Central memory CD8-positive, alpha-beta T cell (primary cell): ENCODE measurements around the gene PDIK1L.

Source experiments
- ATAC-seq: fragments of 150-1000 bp; cut with Tn5 transposase; replicated peaks from 2 replicates; pipeline ENCODE4 v1.10.0; 2022; ENCODE audit warnings: mild to moderate bottlenecking, moderate FRiP score, moderate number of reproducible peaks; ENCODE audit not compliant: poor library complexity, severe bottlenecking; ENCODE audit errors: extremely low read depth
- DNase-seq, 2 donors: peaks; one replicate each; pipeline ENCODE4 v3.0.0; 2021; ENCODE audit warnings: low spot score in 2 of 2
- H3K27ac Mint-ChIP-seq: one replicate; pipeline ENCODE4 v1.8.0; 2022; ENCODE audit warnings: low read depth, mild to moderate bottlenecking, moderate library complexity, mixed read lengths
- H3K27me3 Mint-ChIP-seq: one replicate; pipeline ENCODE4 v1.8.0; 2022; ENCODE audit warnings: mixed read lengths
- H3K36me3 Mint-ChIP-seq: one replicate; pipeline ENCODE4 v1.8.0; 2022; ENCODE audit warnings: mild to moderate bottlenecking, moderate library complexity, mixed read lengths; ENCODE audit not compliant: insufficient read depth
- H3K4me1 Mint-ChIP-seq: one replicate; pipeline ENCODE4 v1.8.0; 2022; ENCODE audit warnings: mixed read lengths
- H3K4me3 Mint-ChIP-seq: one replicate; pipeline ENCODE4 v1.8.0; 2022; ENCODE audit warnings: mild to moderate bottlenecking, moderate library complexity, mixed read lengths
- H3K9me3 Mint-ChIP-seq: one replicate; pipeline ENCODE4 v1.8.0; 2022; ENCODE audit warnings: mixed read lengths

Gene PDIK1L

DNA sequence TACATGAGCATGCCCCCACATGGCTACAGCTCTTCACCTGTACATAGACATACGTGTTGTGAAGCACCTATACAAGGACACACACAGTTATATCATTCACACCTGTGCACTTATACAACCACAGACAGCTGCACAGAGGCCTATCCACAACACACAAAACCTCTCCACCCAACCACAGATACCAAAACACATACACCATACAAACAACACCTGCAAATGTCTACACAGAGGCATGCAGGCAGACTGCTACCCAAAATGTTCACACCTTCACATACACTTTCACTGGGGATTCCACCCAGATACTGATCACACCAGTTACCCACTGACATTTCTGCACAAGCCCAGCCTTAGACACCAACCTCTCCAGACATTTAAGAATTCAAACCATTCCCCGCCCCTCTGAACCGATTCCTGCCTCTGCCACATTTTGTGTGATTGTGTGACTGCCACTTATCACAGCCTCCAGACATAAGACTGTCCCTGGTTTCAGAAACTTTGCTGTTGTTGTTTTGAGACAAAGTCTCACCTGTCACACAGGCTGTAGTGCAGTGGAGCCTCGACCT lies 55.2 kb downstream of the PDIK1L start:
- H3K27ac Mint-ChIP-seq: no peak overlapping the region
- ATAC-seq: peak; percentile 23
- no peaks in the 10 kb centered on the region for H3K9me3 Mint-ChIP-seq
- peaks cover 8% of the 10 kb centered on the region for H3K36me3 Mint-ChIP-seq
- no peak overlapping the region for H3K4me3 Mint-ChIP-seq
- DNase-seq: no peak
- H3K4me1 Mint-ChIP-seq: peaks cover 31% of the 10 kb centered on the region
- H3K27me3 Mint-ChIP-seq: peaks cover 16% of the 10 kb centered on the region

DNA sequence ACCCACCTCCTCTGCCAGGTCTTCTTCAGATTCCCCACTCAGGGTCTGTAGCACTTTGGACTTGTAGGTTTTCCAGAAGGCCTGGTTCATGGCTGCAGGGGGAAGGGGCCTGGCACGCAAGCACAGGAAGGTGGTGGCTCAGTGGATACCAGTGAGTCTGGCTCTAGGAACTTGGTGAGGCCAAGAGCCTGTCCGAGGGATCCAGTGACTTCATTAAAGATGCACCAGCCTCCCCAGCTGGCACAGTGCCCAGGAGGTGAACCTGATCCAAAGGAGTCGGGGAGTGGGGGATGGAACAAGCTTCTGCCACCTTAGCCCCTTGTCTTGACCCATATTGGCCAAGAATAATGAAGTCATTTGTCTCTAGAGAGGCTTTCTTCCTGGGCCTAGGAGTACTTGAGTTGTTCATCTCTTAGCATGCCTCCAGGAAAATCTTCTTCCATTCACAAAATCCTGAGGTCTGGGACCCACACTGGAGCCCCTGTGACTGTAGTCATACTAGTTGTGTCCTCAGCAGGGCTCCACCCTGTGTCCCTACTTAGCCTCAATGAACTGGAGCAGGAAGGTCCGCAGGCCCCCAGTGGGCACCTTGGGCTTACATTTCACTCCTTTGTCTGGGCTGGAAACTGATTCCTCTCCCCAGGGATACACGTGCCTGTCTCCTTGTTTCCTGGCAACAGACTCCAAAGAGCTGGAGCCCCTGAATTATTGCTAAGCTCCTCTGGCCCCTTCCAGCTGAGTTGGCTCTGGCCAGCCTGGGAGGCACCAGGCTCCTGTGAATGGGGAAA lies 57.0 kb downstream of the PDIK1L start, which contains the start of gene C1orf232:
Gene C1orf232, minus strand, starts transcription at position 554 of the 788 bp plus-strand sequence. Its CDS starts 464 bp downstream, at position 90.
- Mint-ChIP-seq H3K4me3 (peak within 1 kb of the TSS; percentile 87), H3K4me1 (peaks cover 26% of the 10 kb centered on the region), H3K27ac (peak within 1 kb of the TSS; percentile 38), H3K9me3 (no peaks in the 10 kb centered on the region), H3K27me3 (peaks cover 9% of the 10 kb centered on the region), H3K36me3 (peaks cover 7% of the 10 kb centered on the region)
- no peak for ATAC-seq
- DNase-seq: no peak

DNA sequence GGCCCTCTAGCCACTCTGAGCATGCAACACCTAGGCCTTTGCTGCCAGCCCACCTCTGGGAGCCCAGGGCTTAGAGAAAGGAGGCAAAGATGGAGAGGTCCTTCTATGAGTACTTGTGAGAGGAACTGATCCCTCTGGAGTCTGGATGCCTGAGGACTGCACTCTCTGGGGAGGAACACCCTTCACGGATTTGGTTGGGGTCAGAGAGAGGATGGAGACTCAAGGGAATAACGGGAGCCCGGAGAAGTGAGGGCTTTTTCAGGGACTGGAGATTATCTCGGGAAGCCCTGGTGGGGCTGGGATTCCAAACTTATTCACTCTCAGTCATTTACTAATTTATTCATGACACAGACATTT lies 57.6 kb downstream of the PDIK1L start:
- Mint-ChIP-seq H3K27ac (peak overlapping the region; percentile 38), H3K4me3 (peak overlapping the region; percentile 87)
- no peak for DNase-seq

DNA sequence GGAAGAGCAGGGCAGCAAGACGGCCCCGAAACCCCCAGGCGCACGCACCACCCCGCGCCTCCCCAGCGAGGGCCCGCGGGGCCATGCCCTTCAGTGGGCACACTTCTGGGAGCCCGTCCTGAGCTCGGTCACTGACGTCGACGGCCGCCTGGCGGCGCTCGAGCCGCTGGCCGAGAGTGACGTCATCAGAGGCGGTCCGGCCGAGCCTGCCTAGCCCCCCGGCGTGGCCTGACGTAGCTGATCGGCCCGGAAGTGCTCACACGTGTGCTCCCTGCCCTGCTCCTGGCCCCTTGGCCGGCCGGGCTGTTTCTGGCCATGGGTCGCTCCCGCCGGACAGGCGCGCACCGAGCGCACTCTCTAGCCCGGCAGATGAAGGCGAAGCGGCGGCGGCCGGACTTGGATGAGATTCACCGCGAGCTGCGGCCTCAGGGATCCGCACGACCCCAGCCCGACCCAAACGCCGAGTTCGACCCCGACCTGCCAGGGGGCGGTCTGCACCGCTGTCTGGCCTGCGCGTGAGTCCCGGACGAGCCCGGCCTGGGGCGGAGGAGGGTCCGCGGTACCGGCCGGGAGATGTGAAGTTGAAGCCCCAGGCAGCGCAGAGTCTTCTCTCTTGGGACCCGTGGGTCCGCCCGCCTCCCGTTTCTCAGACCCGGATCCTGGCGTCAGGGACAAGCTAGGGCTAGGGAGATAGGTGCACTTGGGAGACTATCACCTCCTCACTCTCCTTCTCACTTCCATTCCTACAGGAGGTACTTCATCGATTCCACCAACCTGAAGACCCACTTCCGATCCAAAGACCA lies 58.2 kb downstream of the PDIK1L start, which contains the start of gene ZNF593:
Gene ZNF593, plus strand, starts transcription at position 240 of the 803 bp plus-strand sequence. Its CDS starts 76 bp downstream, at position 316.
- DNase-seq: peak; percentile 73 to 78
- Mint-ChIP-seq H3K9me3 (no peaks in the 10 kb centered on the region), H3K36me3 (peaks cover 7% of the 10 kb centered on the region), H3K4me3 (peak within 1 kb of the TSS; percentile 87), H3K27me3 (peaks cover 5% of the 10 kb centered on the region), H3K27ac (peak within 1 kb of the TSS; percentile 38), H3K4me1 (peaks cover 26% of the 10 kb centered on the region)
- ATAC-seq: peak; percentile 84

More for the DNA sequence above, 57.6 kb downstream of the PDIK1L start:
- Mint-ChIP-seq H3K4me1 (peaks cover 26% of the 10 kb centered on the region), H3K36me3 (peaks cover 7% of the 10 kb centered on the region), H3K27me3 (peaks cover 9% of the 10 kb centered on the region), H3K9me3 (no peaks in the 10 kb centered on the region)
- ATAC-seq: no peak

DNA sequence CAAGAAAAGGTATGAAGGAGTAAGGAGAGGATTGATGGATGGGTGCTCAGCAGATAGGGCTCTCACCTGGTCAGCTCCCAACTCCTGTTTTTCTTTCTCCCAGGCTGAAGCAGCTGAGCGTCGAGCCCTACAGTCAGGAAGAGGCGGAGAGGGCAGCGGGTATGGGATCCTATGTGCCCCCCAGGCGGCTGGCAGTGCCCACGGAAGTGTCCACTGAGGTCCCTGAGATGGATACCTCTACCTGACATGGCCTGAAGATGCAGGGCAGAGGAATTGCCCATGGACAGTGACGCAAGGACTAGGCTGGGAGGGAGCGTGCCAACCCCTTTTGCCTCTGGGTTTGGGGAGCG lies 58.8 kb downstream of the PDIK1L start:
- peak overlapping the region; percentile 87 for H3K4me3 Mint-ChIP-seq
- peaks cover 26% of the 10 kb centered on the region for H3K4me1 Mint-ChIP-seq

DNA sequence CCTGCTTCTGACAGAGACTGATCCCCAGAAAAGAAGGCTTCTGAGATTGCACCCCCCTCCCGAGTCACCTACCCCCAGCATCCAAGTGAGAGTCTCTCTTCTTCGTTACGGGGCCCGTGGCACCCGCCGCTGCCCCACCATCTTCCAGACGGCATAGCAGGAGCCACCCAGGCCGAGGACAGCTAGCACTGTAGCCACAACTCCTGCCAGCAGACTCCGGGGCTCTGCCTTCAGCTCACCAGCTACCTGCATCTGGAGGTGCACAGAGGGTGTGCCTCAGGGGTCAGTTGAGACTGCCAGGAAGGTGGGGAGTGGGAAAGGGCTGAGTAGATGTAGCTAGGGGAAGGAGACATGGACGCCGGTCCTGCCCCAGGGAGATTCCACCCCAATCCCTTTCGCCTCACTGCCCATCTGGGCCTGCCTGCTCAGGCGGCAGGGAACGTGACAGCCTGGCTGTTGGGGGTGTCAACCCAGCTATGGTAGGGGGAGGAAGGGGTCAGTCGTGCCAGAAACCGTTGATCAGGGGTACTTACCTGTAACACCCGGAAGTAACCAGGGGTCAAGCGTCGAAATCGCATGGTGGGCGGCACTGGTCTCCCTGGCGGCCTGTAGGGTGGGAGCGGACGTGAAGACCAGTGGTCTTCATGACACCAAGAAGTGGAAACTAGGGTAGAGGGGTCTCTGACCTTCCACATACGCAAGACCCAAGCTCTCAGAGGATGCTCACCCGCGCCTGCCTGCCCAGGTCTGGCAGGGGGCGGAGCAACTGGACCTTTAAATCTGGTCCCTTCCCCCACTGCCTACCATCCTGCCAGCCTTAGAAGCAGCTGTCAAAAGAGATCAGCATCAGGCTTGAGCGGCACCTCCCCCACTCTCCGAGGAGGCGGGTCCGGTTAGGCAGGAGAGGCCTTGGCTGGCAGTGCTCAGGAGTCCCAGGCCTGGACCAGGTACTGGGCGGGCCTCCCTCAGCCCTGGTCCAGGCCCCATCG lies 59.8 kb downstream of the PDIK1L start, which contains the start of gene ZNF593OS:
Gene ZNF593OS, minus strand, starts transcription at position 749 of the 989 bp plus-strand sequence. Its CDS starts 171 bp downstream, at position 578.
- Mint-ChIP-seq H3K27ac (no peak within 1 kb of the TSS), H3K4me1 (peaks cover 26% of the 10 kb centered on the region)

More for the DNA sequence above, 58.8 kb downstream of the PDIK1L start:
- Mint-ChIP-seq H3K36me3 (peaks cover 7% of the 10 kb centered on the region), H3K27ac (peak overlapping the region; percentile 38), H3K9me3 (no peaks in the 10 kb centered on the region), H3K27me3 (no peaks in the 10 kb centered on the region)
- ATAC-seq: no peak
- no peak for DNase-seq

More for the DNA sequence above, 59.8 kb downstream of the PDIK1L start, which contains the start of gene ZNF593OS:
- ATAC-seq (no peak), DNase-seq (no peak)
- peak within 1 kb of the TSS; percentile 87 for H3K4me3 Mint-ChIP-seq
- H3K9me3 Mint-ChIP-seq: no peaks in the 10 kb centered on the region
- no peaks in the 10 kb centered on the region for H3K27me3 Mint-ChIP-seq
- H3K36me3 Mint-ChIP-seq: peaks cover 7% of the 10 kb centered on the region
